Transverse colon (tissue), 4 donors: ENCODE measurements around the gene CD70. TPM values are rescaled to one million over a fixed set of nuclear protein-coding genes. Genes with fewer than 3 reads are reported as not detected.
"Not testable (repeated sequence)": the region's sequence is repeated elsewhere in the genome, so short reads cannot be mapped to it uniquely, and the experiment has no call there.

Source experiments
- DNase-seq: peaks from one replicate; pipeline ENCODE4 v3.0.0-alpha.2; 2019
- H3K27ac ChIP-seq, 4 donors: fragments of 200-600 bp; sonication (generic); 2 replicates each; pipeline ENCODE4 v1.5.1; 2016 to 2018; ENCODE audit warnings: inconsistent platforms in 4 of 4
- H3K27me3 ChIP-seq: fragments of 200-600 bp; sonication (generic); 2 replicates; pipeline ENCODE4 v1.5.1; 2017; ENCODE audit warnings: inconsistent platforms
- H3K36me3 ChIP-seq, 4 donors: fragments of 200-600 bp; sonication (generic); 2 replicates each; pipeline ENCODE4 v1.5.1; 2017 to 2019; ENCODE audit warnings: inconsistent platforms in 4 of 4
- H3K4me1 ChIP-seq, 4 donors: fragments of 200-600 bp; sonication (generic); 2 replicates each; pipeline ENCODE4 v1.5.1; 2017 to 2020; ENCODE audit warnings: inconsistent platforms in 4 of 4
- H3K4me3 ChIP-seq, 4 donors: fragments of 200-600 bp; sonication (generic); 1 replicate in 1 of 4; 2 replicates in 3 of 4; pipeline versions ENCODE4 v1.5.1 to v1.6.1; 2017 to 2019; ENCODE audit warnings: inconsistent platforms in 4 of 4
- H3K9me3 ChIP-seq, 2 donors: fragments of 200-600 bp; sonication (generic); 2 replicates each; pipeline ENCODE4 v1.5.1; 2017 to 2019; ENCODE audit warnings: inconsistent platforms in 2 of 2
- EP300 ChIP-seq: sonication (generic); formaldehyde crosslinking; IDR thresholded peaks from one replicate; pipeline ENCODE4 v1.6.1; 2017; ENCODE audit warnings: antibody characterized with exemption, low read depth
- POLR2A ChIP-seq: fragments of 450-650 bp; IDR thresholded peaks from one replicate; pipeline ENCODE4 v1.6.1; 2016; ENCODE audit warnings: antibody characterized with exemption, mild to moderate bottlenecking, moderate library complexity
- POLR2AphosphoS5 ChIP-seq, 3 donors: sonication (generic); formaldehyde crosslinking; IDR thresholded peaks; one replicate each; pipeline ENCODE4 v1.6.1; 2016; ENCODE audit warnings: antibody characterized with exemption in 3 of 3
- WGBS, 2 donors: methylation state at CpG; one replicate each; pipeline ENCODE4 v1.1.5; 2018; ENCODE audit warnings: low coverage in 1 of 2; 5-methylcytosine and 5-hydroxymethylcytosine counted together
- in situ Hi-C, 4 donors: fragments of 200-750 bp; cut with MboI; loops; one replicate each; pipeline versions ENCODE4 v1.15.0 to v1.15.1; 2017; ENCODE audit warnings: low sequenced_read_pairs in 3 of 4, low pct_ligation_motif_present in 1 of 4, low pct_unique_long_range_greater_than_20kb in 1 of 4
- intact Hi-C: fragments of 100-400 bp; cut with DNase I; formaldehyde crosslinking; loops from one replicate; pipeline ENCODE4 v1.15.1; 2023; ENCODE audit warnings: low total_unique reads
- total RNA-seq, 4 donors: library from RNA; depleted of rRNA; stranded (reverse); fragments of >200 nt; gene quantifications; one replicate each; pipeline ENCODE4 v1.1.0, GENCODE V29; 2016
- TF ChIP-seq, protein P1 (sequence below), 5 experiments: fragments of 200-600 bp in 3 of 5; fragments of 450-650 bp in 2 of 5; sonication (generic) in 3 of 5; IDR thresholded peaks; 1 replicate in 2 of 5; 2 replicates in 3 of 5; pipeline ENCODE4 v1.5.1; 2016 to 2017; ENCODE audit warnings: antibody characterized with exemption in 5 of 5, inconsistent platforms in 3 of 5, mild to moderate bottlenecking in 2 of 5, moderate library complexity in 1 of 5

Gene CD70
- total RNA-seq, 4 donors from 2014 or later = not detected

DNA sequence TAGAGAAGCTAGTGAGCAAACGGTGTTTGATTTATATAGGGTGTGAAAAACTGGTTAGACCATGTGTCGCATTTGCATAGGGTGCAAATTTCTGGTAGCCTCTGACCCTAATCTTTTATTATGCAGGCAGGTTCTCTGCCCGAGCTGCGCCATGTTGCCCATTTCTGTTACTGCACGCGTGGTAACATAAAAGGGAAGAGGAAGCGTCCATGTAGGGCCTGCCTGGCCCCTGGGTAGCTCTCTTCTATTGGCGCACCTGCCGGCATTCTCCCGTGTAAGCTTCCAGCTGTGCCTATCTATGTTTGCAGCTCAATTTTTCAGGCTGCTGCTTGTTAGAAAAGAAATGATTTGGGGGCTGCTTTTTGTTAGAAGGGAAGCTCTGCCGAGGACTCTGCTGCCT, 14.0 kb upstream of the CD70 start:
- no peak overlapping the region for H3K27ac ChIP-seq
- peaks cover 20% of the 10 kb centered on the region for H3K27me3 ChIP-seq
- no peak overlapping the region for H3K4me3 ChIP-seq
- in situ Hi-C loops = no loop called here
- TF ChIP-seq POLR2AphosphoS5 (IDR thresholded peaks at IDR 0.05) (no peak), EP300 (no peak), POLR2A (no peak)
- TF ChIP-seq, protein P1, sequence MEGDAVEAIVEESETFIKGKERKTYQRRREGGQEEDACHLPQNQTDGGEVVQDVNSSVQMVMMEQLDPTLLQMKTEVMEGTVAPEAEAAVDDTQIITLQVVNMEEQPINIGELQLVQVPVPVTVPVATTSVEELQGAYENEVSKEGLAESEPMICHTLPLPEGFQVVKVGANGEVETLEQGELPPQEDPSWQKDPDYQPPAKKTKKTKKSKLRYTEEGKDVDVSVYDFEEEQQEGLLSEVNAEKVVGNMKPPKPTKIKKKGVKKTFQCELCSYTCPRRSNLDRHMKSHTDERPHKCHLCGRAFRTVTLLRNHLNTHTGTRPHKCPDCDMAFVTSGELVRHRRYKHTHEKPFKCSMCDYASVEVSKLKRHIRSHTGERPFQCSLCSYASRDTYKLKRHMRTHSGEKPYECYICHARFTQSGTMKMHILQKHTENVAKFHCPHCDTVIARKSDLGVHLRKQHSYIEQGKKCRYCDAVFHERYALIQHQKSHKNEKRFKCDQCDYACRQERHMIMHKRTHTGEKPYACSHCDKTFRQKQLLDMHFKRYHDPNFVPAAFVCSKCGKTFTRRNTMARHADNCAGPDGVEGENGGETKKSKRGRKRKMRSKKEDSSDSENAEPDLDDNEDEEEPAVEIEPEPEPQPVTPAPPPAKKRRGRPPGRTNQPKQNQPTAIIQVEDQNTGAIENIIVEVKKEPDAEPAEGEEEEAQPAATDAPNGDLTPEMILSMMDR (IDR thresholded peaks at IDR 0.05) = no peak
- intact Hi-C loops = no loop called here
- no peak for DNase-seq
- 74 to 76% methylated on average over 10 to 11 of the region's 11 CpGs for WGBS, 2 donors
- H3K4me1 ChIP-seq = no peaks in the 10 kb centered on the region
- no peaks in the 10 kb centered on the region for H3K9me3 ChIP-seq
- H3K36me3 ChIP-seq = no peaks in the 10 kb centered on the region

DNA sequence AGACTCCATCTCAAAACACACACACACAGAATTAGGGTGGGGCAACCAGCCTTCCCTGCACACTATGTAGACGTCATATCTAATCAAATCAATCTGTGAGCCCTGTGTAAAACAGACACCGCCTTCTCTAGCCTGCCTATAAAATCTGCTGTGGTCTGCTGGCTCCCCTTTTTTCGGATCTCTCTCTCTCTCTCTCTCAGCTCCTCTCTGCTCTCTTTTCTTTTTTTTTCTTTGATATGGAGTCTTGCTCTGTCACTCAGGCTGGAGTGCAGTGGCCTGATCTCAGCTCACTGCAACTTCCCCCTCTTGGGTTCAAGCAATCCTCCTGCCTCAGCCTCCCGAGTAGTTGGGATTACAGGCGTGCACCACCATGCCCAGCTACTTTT, 11.8 kb upstream of the CD70 start:
- Histone ChIP-seq H3K36me3 (no peaks in the 10 kb centered on the region), H3K27ac (no peak overlapping the region), H3K9me3 (no peaks in the 10 kb centered on the region), H3K27me3 (no peaks in the 10 kb centered on the region), H3K4me1 (no peaks in the 10 kb centered on the region), H3K4me3 (no peak overlapping the region)
- in situ Hi-C loops = no loop called here
- DNase-seq = no peak
- TF ChIP-seq POLR2AphosphoS5 (IDR thresholded peaks at IDR 0.05) (no peak), EP300 (no peak), POLR2A (no peak)
- TF ChIP-seq, protein P1 (IDR thresholded peaks at IDR 0.05) = no peak
- intact Hi-C loops = no loop called here
- WGBS, 2 donors = 56 to 73% methylated on average over 3 to 5 of the region's 5 CpGs

DNA sequence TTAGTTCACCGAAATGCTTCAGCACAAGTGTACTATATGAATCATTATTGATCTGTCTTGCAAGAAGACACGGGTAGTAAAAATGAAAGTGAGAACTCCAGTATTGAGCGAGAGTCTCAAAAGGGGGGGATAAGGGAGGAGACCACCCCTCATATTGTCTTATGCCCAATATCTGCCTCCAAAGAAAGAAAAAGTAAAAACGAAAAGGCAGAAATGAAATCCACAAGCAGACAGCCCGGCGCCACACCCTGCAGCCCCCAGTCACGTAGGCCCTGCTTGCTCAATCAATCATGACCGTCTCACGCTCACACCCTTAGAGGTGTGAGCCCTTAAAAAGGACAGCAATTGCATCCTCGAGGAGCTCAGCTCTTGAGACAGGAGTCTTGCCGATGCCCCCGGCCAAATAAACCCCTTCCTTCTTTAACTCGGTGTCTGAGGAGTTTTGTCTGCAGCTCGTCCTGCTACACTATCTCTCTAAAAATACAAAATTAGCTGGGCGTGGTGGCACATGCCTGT, 10.6 kb upstream of the CD70 start:
- H3K27ac ChIP-seq, H3K27me3 ChIP-seq, H3K9me3 ChIP-seq, H3K36me3 ChIP-seq, in situ Hi-C loops, H3K4me1 ChIP-seq, H3K4me3 ChIP-seq, intact Hi-C loops, DNase-seq: not testable (repeated sequence)
- WGBS, 2 donors = 67 to 70% methylated on average over 3 to 15 of the region's 15 CpGs

DNA sequence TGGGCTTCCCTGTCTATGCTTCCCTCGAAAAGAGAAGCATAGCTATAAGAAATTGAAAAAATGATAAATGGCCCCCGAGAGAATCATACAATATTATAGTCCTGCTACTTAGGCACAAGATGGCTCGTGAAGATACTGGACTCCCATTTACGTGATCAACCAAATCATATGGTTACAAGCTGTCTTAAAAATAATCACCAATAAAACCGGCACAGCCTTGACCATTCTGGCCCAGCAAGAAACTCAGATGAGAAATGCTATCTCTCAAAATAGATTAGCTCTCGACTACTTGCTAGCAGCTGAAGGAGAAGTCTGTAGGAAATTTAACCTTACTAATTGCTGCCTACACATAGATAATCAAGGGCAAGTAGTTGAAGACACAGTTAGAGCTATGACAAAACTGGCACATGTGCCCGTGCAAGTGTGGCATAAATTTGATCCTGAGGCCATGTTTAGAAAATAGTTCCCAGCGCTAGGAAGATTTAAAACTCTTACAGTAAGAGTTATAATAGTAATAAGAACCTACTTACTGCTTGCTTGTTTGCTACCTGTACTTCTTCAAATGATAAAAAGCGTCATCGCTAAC, 10.1 kb upstream of the CD70 start:
- H3K27ac ChIP-seq, DNase-seq, intact Hi-C loops, H3K4me1 ChIP-seq, in situ Hi-C loops, H3K9me3 ChIP-seq, H3K36me3 ChIP-seq, H3K27me3 ChIP-seq, H3K4me3 ChIP-seq: not testable (repeated sequence)
- 77 to 88% methylated on average over 10 of the region's 10 CpGs for WGBS, 2 donors

DNA sequence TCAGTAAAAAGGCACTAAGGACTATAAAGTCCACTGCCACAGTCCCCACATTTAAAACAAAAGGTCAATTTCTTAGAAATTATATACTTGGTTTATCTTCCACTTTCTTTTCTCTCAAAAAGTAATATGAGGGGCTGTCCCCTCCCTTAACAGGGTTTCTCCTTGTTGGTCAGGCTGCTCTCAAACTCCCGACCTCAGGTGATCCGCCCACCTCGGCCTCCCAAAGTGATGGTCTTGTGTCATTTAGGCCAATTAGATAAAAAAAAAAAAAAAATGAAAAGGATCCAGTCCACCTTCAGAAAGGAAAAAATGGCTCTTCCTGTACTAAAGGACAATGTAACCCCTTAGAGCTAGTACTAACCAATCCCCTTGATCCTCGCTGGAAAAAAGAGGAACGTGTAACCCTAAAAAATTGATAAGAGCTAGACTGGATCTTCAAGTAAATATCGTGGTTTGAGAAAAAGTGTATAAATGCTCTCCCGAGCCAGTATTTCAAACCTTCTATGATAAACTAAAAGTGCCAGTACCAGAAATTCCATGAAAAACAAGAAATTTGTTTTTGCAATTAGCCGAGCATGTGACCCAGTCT, 9.0 kb upstream of the CD70 start:
- H3K4me1 ChIP-seq = no peaks in the 10 kb centered on the region
- no peaks in the 10 kb centered on the region for H3K36me3 ChIP-seq
- H3K9me3 ChIP-seq = no peaks in the 10 kb centered on the region
- H3K27me3 ChIP-seq = peaks cover 12% of the 10 kb centered on the region
- intact Hi-C loops = no loop called here
- no peak overlapping the region for H3K4me3 ChIP-seq
- 67 to 84% methylated on average over 7 to 8 of the region's 8 CpGs for WGBS, 2 donors
- DNase-seq = no peak
- in situ Hi-C loops = no loop called here
- TF ChIP-seq EP300 (no peak), POLR2A (no peak), POLR2AphosphoS5 (IDR thresholded peaks at IDR 0.05) (no peak)
- TF ChIP-seq, protein P1 (IDR thresholded peaks at IDR 0.05) = no peak
- H3K27ac ChIP-seq = no peak overlapping the region

DNA sequence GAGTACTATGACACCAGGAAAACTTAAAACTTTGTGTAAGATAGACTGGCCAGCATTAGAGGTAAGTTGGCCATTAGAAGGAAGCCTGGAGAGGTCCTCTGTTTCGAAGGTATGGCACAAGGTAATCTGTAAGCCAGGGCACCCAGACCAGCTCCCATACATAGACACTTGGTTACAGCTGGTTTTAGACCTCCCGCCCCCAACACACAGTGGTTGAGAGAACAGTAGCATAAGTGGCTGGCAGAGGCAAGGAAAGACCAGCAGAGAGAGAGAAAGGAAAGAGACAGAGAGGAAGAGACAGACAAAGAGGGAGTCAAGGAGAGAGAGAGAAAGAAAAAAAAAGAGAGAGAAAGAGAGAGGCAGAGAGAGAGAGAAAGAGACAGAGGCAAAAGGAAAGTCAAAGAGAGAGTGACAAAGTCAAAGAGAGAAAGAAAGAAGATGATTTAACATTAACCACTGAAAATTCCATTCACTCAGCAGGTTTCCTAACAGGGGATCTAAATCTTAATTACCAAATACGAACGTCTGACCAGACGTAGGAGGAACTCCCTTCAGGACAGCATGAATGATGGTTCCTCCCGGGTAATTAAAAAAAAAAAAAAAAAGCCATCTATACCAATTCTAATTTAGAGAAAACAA, 7.4 kb upstream of the CD70 start:
- intact Hi-C loops, H3K4me3 ChIP-seq, H3K27ac ChIP-seq, H3K4me1 ChIP-seq, H3K9me3 ChIP-seq, DNase-seq, H3K36me3 ChIP-seq, in situ Hi-C loops: not testable (repeated sequence)
- 54% methylated on average over 6 of the region's 6 CpGs for WGBS, 2 donors
- H3K27me3 ChIP-seq = peaks cover 26% of the 10 kb centered on the region

DNA sequence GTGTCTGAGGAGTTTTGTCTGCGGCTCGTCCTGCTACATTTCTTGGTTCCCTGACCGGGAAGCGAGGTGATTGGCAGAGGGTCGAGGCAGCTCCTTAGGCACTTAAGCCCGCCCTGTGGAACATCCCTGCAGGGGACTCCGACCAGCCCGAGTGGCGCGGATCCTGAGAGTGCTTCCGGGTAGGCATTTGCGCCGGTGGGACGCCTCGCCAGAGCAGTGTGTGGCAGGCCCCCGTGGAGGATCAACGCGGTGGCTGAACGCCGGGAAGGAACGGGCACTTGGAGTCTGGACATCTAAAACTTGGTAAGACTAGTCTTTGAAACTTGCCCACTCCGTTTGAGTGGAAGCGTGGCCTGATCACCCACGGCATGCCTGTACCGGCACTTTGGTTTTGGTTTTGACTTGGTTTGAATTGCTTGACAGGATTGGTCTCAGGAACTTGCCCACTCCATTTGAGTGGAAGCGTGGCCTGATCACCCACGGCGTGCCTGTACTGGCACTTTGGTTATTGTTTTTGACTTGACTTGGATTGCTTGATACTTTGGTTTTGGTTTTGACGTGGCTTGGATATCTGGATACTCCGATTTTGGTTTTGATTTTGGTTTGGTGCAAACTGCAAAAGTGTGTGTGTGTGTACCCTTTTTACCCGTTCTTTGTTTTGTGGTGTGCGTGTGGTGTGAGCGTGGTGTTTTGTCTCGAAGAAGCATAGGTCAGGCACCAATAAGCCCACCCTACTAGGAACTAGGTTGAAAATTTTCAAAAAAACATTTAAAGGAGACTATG, 6.7 kb upstream of the CD70 start:
- H3K4me3 ChIP-seq, H3K9me3 ChIP-seq, H3K27ac ChIP-seq, H3K36me3 ChIP-seq, DNase-seq, H3K4me1 ChIP-seq, intact Hi-C loops, in situ Hi-C loops: not testable (repeated sequence)
- 93 to 97% methylated on average over 6 to 34 of the region's 34 CpGs for WGBS, 2 donors
- H3K27me3 ChIP-seq = peaks cover 33% of the 10 kb centered on the region
